ENCODE measurements around the gene PFKFB4.

PFKFB4 gene

GRCh38 chr3:48556796-48557626 lies at the start of gene PFKFB4:
Gene PFKFB4 (minus strand): TSS chr3:48556803. CDS start chr3:48556777, 26 bp downstream.
- peak; percentile 94 for DNase-seq

GRCh38 chr3:48601622-48601994 lies 45.0 kb upstream of the PFKFB4 start:
- DNase-seq = no peak

GRCh38 chr3:48600711-48601621 lies 44.4 kb upstream of the PFKFB4 start:
- no peak for DNase-seq

- DNase-seq = no peak
Measured at GRCh38 chr3:48599509-48600285, 43.1 kb upstream of the PFKFB4 start.

GRCh38 chr3:48599077-48599501 lies 42.5 kb upstream of the PFKFB4 start:
- DNase-seq = no peak

- no peak for DNase-seq
Measured at GRCh38 chr3:48598323-48599076, 41.9 kb upstream of the PFKFB4 start.

- DNase-seq = no peak
Measured at GRCh38 chr3:48597408-48597800, 40.8 kb upstream of the PFKFB4 start.

- DNase-seq = no peak
Measured at GRCh38 chr3:48596676-48597407, 40.2 kb upstream of the PFKFB4 start.

- DNase-seq = no peak
Measured at GRCh38 chr3:48596157-48596556, 39.6 kb upstream of the PFKFB4 start.

- no peak for DNase-seq
Measured at GRCh38 chr3:48595526-48596121, 39.0 kb upstream of the PFKFB4 start.

- DNase-seq = no peak
Measured at GRCh38 chr3:48595075-48595525, 38.5 kb upstream of the PFKFB4 start, which contains the start of gene COL7A1. Gene COL7A1 (minus strand): TSS chr3:48595329. CDS start chr3:48595159, 170 bp downstream.

GRCh38 chr3:48594417-48595049 lies 37.9 kb upstream of the PFKFB4 start:
- DNase-seq = no peak

GRCh38 chr3:48593337-48593736 lies 36.7 kb upstream of the PFKFB4 start:
- DNase-seq = no peak

- no peak for DNase-seq
Measured at GRCh38 chr3:48592519-48593087, 36.0 kb upstream of the PFKFB4 start.

- DNase-seq = no peak
Measured at GRCh38 chr3:48591886-48592518, 35.4 kb upstream of the PFKFB4 start.

- DNase-seq = no peak
Measured at GRCh38 chr3:48591436-48591835, 34.8 kb upstream of the PFKFB4 start.

GRCh38 chr3:48588230-48588629 lies 31.6 kb upstream of the PFKFB4 start:
- no peak for DNase-seq

GRCh38 chr3:48587686-48588085 lies 31.1 kb upstream of the PFKFB4 start:
- DNase-seq = no peak

- DNase-seq = no peak
Measured at GRCh38 chr3:48585411-48585810, 28.8 kb upstream of the PFKFB4 start.

GRCh38 chr3:48584836-48585235 lies 28.2 kb upstream of the PFKFB4 start:
- no peak for DNase-seq
